T-cell (primary cell): ENCODE results near the gene SNX25. TPM values are rescaled to one million over a fixed set of nuclear protein-coding genes. Genes with fewer than 3 reads are reported as not detected.
"Not testable (repeated sequence)": the region's sequence is repeated elsewhere in the genome, so short reads cannot be mapped to it uniquely, and the experiment has no call there.

Experiments
- ATAC-seq, 4 experiments: fragments of 200-7000 bp in 3 of 4; fragments of 150-1000 bp in 1 of 4; cut with Tn5 transposase; replicated peaks in 1 of 4; 1 replicate in 3 of 4; 2 replicates in 1 of 4; pipeline ENCODE4 v1.10.0; 2021; ENCODE audit warnings: moderate library complexity in 3 of 4, mild to moderate bottlenecking in 2 of 4, moderate number of reproducible peaks in 1 of 4
- CTCF ChIA-PET, 2 donors: fragments of 300-600 bp; sonication (Branson Sonifier 250); formaldehyde crosslinking; loops; one replicate each; lab custom pipeline; 2022; ENCODE audit warnings: antibody characterized with exemption in 2 of 2; lab: Charles Lee
- POLR2A ChIA-PET, 2 donors: fragments of 300-600 bp; sonication (Branson Sonifier 250); formaldehyde crosslinking; loops; one replicate each; lab custom pipeline; 2022; ENCODE audit warnings: antibody characterized with exemption in 2 of 2; lab: Charles Lee
- DNase-seq, 35 experiments: peaks; one replicate each; pipeline versions ENCODE4 v3.0.0 to v3.0.0-alpha.2; 2013 to 2023
- H3K27ac ChIP-seq: one replicate; pipeline ENCODE4 v1.5.1; 2013; ENCODE audit warnings: low read length
- H3K27me3 ChIP-seq, 2 experiments: replicated peaks in 1 of 2; 1 replicate in 1 of 2; 2 replicates in 1 of 2; pipeline versions ENCODE4 v1.6.1 to v1.7.0; 2013; ENCODE audit warnings: low read length in 1 of 2, mixed read lengths in 1 of 2; ENCODE audit not compliant: control insufficient read depth in 2 of 2, insufficient read depth in 2 of 2; ENCODE audit errors: extremely low read depth in 1 of 2
- H3K36me3 ChIP-seq, 2 donors: 1 replicate in 1 of 2; 2 replicates in 1 of 2; pipeline versions ENCODE4 v1.6.1 to v1.7.0; 2013; ENCODE audit warnings: low read length in 1 of 2; ENCODE audit not compliant: control insufficient read depth in 2 of 2, insufficient read depth in 1 of 2; ENCODE audit errors: extremely low read depth in 1 of 2
- H3K4me1 ChIP-seq, 2 experiments: 1 replicate in 1 of 2; 2 replicates in 1 of 2; pipeline versions ENCODE4 v1.6.1 to v1.7.0; 2013; ENCODE audit warnings: low read length in 2 of 2, mixed read lengths in 1 of 2; ENCODE audit not compliant: insufficient read depth in 2 of 2, control insufficient read depth in 1 of 2; ENCODE audit errors: extremely low read depth in 1 of 2
- H3K4me3 ChIP-seq, 2 donors: 1 replicate in 1 of 2; 2 replicates in 1 of 2; pipeline versions ENCODE4 v1.5.1 to v1.7.0; 2013; ENCODE audit warnings: mild to moderate bottlenecking in 2 of 2, low read length in 1 of 2, moderate library complexity in 1 of 2; ENCODE audit not compliant: control insufficient read depth in 1 of 2; ENCODE audit errors: extremely low read depth in 1 of 2
- H3K9me3 ChIP-seq: 2 replicates; pipeline ENCODE4 v1.7.0; 2013
- H3K27ac Mint-ChIP-seq, 2 donors: one replicate each; pipeline ENCODE4 v1.8.0; 2020 to 2021; ENCODE audit warnings: mild to moderate bottlenecking in 2 of 2, mixed read lengths in 2 of 2
- H3K27me3 Mint-ChIP-seq, 2 donors: one replicate each; pipeline ENCODE4 v1.8.0; 2021 to 2022; ENCODE audit warnings: mixed read lengths in 2 of 2
- H3K36me3 Mint-ChIP-seq: one replicate; pipeline ENCODE4 v1.8.0; 2021; ENCODE audit warnings: mixed read lengths
- H3K4me1 Mint-ChIP-seq, 3 donors: one replicate each; pipeline ENCODE4 v1.8.0; 2020 to 2022; ENCODE audit warnings: mixed read lengths in 3 of 3, mild to moderate bottlenecking in 1 of 3
- H3K4me3 Mint-ChIP-seq, 3 donors: one replicate each; pipeline ENCODE4 v1.8.0; 2020 to 2022; ENCODE audit warnings: mild to moderate bottlenecking in 3 of 3, mixed read lengths in 3 of 3, moderate library complexity in 3 of 3
- H3K9me3 Mint-ChIP-seq, 3 donors: one replicate each; pipeline ENCODE4 v1.8.0; 2020 to 2022; ENCODE audit warnings: mixed read lengths in 3 of 3
- WGBS: methylation state at CpG from one replicate; pipeline ENCODE4 v1.1.5; 2013; ENCODE audit warnings: missing lambda C conversion rate; ENCODE audit not compliant: insufficient coverage; 5-methylcytosine and 5-hydroxymethylcytosine counted together
- total RNA-seq, 35 experiments: library from RNA in 6 of 35; stranded (reverse) in 6 of 35; fragments of 120-200 nt in 1 of 35; gene quantifications; one replicate each; pipeline versions ENCODE4 v1.2.1 to v1.2.4 and lab custom pipeline; 2013 to 2026

SNX25 gene
- total RNA-seq, 5 donors from 2014 or later (not counting 1 experiment from before 2014, with no cell fraction given), result 14.0 to 19.3 (median 16.4) TPM

DNA sequence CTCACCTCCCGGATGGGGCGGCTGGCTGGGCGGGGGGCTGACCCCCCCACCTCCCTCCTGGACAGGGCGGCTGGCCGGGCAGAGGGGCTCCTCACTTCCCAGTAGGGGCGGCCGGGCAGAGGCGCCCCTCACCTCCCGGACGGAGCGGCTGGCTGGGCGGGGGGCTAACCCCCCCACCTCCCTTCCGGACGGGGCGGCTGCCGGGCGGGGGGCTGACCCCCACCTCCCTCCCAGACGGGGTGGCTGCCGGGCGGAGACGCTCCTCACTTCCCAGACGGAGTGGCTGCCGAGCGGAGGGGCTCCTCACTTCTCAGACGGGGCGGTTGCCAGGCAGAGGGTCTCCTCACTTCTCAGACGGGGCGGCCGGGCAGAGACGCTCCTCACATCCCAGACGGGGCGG lies 31.1 kb downstream of the SNX25 start:
- DNase-seq, H3K9me3 ChIP-seq, CTCF ChIA-PET: not testable (repeated sequence)

DNA sequence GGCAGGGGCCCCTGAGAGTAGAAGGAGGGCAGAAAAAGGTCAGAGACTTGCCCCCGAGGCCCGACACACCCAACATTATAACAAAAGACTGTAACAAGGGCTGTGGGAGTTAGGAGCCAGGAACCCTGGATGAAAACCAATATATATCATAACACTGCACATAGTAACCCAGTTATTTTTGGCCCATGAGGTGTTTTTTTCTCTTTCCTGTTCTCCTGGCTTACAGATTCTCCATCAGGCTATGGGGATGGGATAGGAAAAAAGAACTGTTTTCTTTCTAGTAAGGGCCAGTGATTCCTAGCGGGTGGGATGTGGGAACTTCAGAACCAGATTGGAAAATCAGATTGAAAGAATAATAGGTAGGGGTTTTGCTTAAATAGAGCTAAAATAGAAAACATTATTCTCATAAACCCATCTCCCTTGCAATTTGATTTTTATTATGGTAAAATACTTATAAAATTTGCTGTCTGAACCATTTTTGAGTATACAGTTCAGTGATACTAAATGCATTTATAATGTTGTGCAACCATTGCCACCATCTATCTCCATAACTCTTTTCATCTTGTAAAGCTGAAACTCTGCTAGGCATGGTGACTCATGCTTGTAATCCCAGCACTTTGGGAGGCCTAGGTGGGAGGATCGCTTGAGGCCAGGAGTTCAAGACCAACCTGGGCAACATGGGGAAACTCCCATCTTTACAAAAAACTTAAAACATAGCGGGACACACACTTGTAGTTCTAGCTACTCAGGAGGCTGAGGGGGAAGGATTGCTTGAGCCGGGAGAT lies 33.5 kb downstream of the SNX25 start:
- DNase-seq, result no peak
- H3K27me3 ChIP-seq, result no peaks in the 10 kb centered on the region
- H3K36me3 ChIP-seq, result no peaks in the 10 kb centered on the region
- Mint-ChIP-seq H3K4me1 (peaks cover 0 to 6% (median 6%) of the 10 kb centered on the region in 3 donors), H3K27ac (peak overlapping the region in 1 of 2 donors; percentile 34), H3K9me3 (peaks cover 0 to 5% (median 0%) of the 10 kb centered on the region in 3 donors), H3K27me3 (no peaks in the 10 kb centered on the region), H3K4me3 (no peak overlapping the region), H3K36me3 (peaks cover 14% of the 10 kb centered on the region)
- H3K4me3 ChIP-seq, result no peak overlapping the region
- ChIA-PET POLR2A (interaction anchor here in 1 of 2 donors (0.7 kb wide), 1 partner anchor 17 kb away, joined by 3 read pairs; no protein-coding TSS in a partner anchor), CTCF (interaction anchor here in 1 of 2 donors (0.6 to 0.7 kb wide), 2 partner anchors 10 to 20 kb away, joined by 3 read pairs; no protein-coding TSS in a partner anchor)
- H3K27ac ChIP-seq, result no peak overlapping the region
- WGBS, result no CpG with 5 or more reads among the region's 6 CpGs
- no peaks in the 10 kb centered on the region for H3K9me3 ChIP-seq
- no peak for ATAC-seq
- no peaks in the 10 kb centered on the region for H3K4me1 ChIP-seq

More for the DNA sequence above, 31.1 kb downstream of the SNX25 start:
- WGBS, result no CpG with 5 or more reads among the region's 32 CpGs
- H3K9me3 Mint-ChIP-seq, H3K27ac ChIP-seq, H3K4me3 Mint-ChIP-seq, POLR2A ChIA-PET, H3K4me3 ChIP-seq, H3K27me3 ChIP-seq, H3K4me1 ChIP-seq, H3K27ac Mint-ChIP-seq, ATAC-seq, H3K36me3 Mint-ChIP-seq, H3K36me3 ChIP-seq, H3K27me3 Mint-ChIP-seq: not testable (repeated sequence)
- peaks cover 0 to 12% (median 6%) of the 10 kb centered on the region in 3 donors for H3K4me1 Mint-ChIP-seq

DNA sequence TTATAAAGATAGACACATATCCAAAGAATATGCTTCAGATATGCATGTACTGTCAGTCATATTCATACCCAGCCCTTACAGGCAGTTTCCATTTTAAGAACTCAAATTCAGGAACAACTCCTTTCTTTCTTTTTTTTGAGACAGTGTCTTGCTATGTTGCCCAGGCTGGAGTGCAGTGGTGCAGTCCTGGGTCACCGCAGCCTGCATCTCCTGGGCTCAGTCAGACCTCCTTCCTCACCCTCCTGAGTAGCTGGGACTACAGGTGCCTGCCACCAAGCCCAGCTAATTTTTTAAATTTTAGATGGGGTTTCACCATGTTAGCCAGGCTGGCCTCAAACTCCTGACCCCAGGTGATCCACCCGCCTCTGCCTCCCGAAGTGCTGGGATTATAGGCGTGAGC lies 34.5 kb downstream of the SNX25 start:
- ChIA-PET CTCF (interaction anchor here in 1 of 2 donors (0.6 to 0.7 kb wide), 2 partner anchors 19 to 229 kb away, joined by 3 to 5 read pairs; no protein-coding TSS in a partner anchor), POLR2A (interaction anchor here in 1 of 2 donors (0.7 kb wide), 1 partner anchor 16 kb away, joined by 3 read pairs; no protein-coding TSS in a partner anchor)
- Histone ChIP-seq H3K36me3 (no peaks in the 10 kb centered on the region), H3K9me3 (no peaks in the 10 kb centered on the region), H3K4me3 (no peak overlapping the region), H3K27me3 (no peaks in the 10 kb centered on the region), H3K27ac (no peak overlapping the region), H3K4me1 (no peaks in the 10 kb centered on the region)
- Mint-ChIP-seq H3K9me3 (no peaks in the 10 kb centered on the region), H3K27me3 (no peaks in the 10 kb centered on the region), H3K4me3 (no peak overlapping the region), H3K36me3 (peaks cover 11% of the 10 kb centered on the region), H3K4me1 (peaks cover 0 to 3% (median 2%) of the 10 kb centered on the region in 3 donors), H3K27ac (no peak overlapping the region)
- 100% methylated on average over 3 of the region's 4 CpGs for WGBS
- no peak for ATAC-seq
- DNase-seq, result no peak

DNA sequence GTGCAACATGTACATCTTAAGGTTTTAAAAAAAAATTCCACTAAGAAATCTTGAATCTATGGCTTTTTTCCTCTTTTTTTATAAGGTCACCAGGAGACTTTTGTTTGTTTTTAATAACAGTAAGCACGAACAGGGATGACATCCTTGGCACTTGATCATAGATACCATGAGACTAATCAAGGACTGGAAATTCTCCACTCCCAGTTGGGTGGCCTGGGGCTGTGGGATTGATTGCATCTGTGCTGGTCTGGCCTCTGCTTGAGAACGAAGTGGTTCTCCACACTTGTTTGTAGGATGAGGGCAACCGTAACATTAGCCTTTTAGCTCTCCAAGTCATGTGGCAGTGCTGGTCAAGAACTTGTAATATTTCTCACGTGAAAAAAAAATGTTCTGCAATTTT lies 35.4 kb downstream of the SNX25 start:
- Mint-ChIP-seq H3K27me3 (no peaks in the 10 kb centered on the region), H3K36me3 (peaks cover 16% of the 10 kb centered on the region), H3K4me1 (peaks cover 2 to 3% (median 3%) of the 10 kb centered on the region in 3 donors), H3K27ac (no peak overlapping the region), H3K9me3 (no peaks in the 10 kb centered on the region), H3K4me3 (no peak overlapping the region)
- DNase-seq, result no peak
- Histone ChIP-seq H3K27me3 (no peaks in the 10 kb centered on the region), H3K36me3 (no peaks in the 10 kb centered on the region), H3K9me3 (no peaks in the 10 kb centered on the region), H3K27ac (no peak overlapping the region), H3K4me3 (no peak overlapping the region), H3K4me1 (no peaks in the 10 kb centered on the region)
- CTCF ChIA-PET, result no interaction called here
- ATAC-seq, result no peak
- POLR2A ChIA-PET, result interaction anchor here in 1 of 2 donors (0.5 kb wide), 1 partner anchor 52 kb away, joined by 5 read pairs; no protein-coding TSS in a partner anchor
- WGBS, result 100% methylated on average over 1 of the region's 4 CpGs

DNA sequence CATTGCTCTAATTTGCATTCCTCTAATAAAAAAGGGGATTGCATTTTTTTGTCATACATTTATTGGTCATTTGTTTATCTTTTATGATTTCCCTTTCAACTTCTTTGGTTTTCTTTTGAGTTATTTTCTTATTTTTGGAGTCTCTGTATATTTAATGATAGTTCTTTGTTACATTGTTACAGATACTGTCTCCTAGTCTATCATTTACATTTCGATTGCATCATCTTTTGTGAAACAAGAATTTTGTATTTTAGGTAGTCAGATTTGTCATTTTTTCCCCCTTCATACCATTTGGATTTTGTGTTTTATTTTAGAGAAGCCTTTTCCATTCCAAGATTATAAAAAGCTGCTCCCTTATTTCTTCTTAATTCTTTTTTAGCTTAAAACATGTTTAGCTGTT lies 37.1 kb downstream of the SNX25 start:
- WGBS, result no CpG with 5 or more reads among the region's 1 CpG
- CTCF ChIA-PET, result interaction anchor here in 1 of 2 donors (0.6 kb wide), 1 partner anchor 989 kb away, joined by 5 read pairs; no protein-coding TSS in a partner anchor

DNA sequence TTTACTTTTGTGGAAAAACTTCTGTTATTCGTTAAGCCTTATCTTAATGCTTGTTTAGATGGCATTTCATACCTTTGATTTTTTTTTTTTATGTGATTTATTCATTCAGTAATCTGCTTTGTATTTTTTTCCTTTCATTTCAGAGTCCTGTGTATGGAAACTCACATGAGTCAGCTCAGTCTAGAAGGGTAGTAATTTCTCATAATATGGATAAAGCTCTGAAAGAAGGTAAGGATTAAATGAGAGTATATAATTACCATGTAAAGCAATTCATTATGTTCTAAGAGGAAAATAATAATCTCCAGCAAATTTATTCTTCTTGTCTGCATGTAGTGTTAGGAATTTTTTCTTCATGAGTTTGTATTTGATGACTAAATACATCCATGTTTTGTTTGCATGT lies 37.8 kb downstream of the SNX25 start:
- Histone ChIP-seq H3K27ac (no peak overlapping the region), H3K4me3 (no peak overlapping the region), H3K36me3 (no peaks in the 10 kb centered on the region), H3K9me3 (no peaks in the 10 kb centered on the region), H3K27me3 (no peaks in the 10 kb centered on the region), H3K4me1 (peaks cover 0 to 2% of the 10 kb centered on the region in 2 experiments)
- WGBS, result no CpG with 5 or more reads among the region's 1 CpG
- no peaks in the 10 kb centered on the region for H3K27me3 Mint-ChIP-seq
- H3K4me3 Mint-ChIP-seq, result no peak overlapping the region
- peaks cover 15 to 26% (median 16%) of the 10 kb centered on the region in 3 donors for H3K4me1 Mint-ChIP-seq
- POLR2A ChIA-PET, result interaction anchor here in 1 of 2 donors (0.6 to 0.7 kb wide), 2 partner anchors 27 to 28 kb away, joined by 3 to 10 read pairs; no protein-coding TSS in a partner anchor
- H3K36me3 Mint-ChIP-seq, result peaks cover 16% of the 10 kb centered on the region
- ATAC-seq, result no peak
- no peaks in the 10 kb centered on the region for H3K9me3 Mint-ChIP-seq
- no peak for DNase-seq
- no peak overlapping the region for H3K27ac Mint-ChIP-seq
- CTCF ChIA-PET, result interaction anchor here in 1 of 2 donors (0.6 kb wide), 1 partner anchor 21 kb away, joined by 3 read pairs; no protein-coding TSS in a partner anchor

More for the DNA sequence above, 37.1 kb downstream of the SNX25 start:
- POLR2A ChIA-PET, result interaction anchor here (0.5 to 1.0 kb wide), 4 partner anchors 10 to 1557 kb away, joined by 3 to 10 read pairs (median 4); no protein-coding TSS in a partner anchor
- Histone ChIP-seq H3K36me3 (no peaks in the 10 kb centered on the region), H3K4me3 (no peak overlapping the region), H3K4me1 (no peaks in the 10 kb centered on the region), H3K27me3 (no peaks in the 10 kb centered on the region), H3K27ac (no peak overlapping the region), H3K9me3 (no peaks in the 10 kb centered on the region)
- Mint-ChIP-seq H3K4me1 (peaks cover 8 to 20% (median 9%) of the 10 kb centered on the region in 3 donors), H3K4me3 (no peak overlapping the region), H3K27ac (no peak overlapping the region), H3K36me3 (peaks cover 16% of the 10 kb centered on the region), H3K9me3 (no peaks in the 10 kb centered on the region), H3K27me3 (no peaks in the 10 kb centered on the region)
- DNase-seq, result no peak
- no peak for ATAC-seq
